ENCODE results near the gene EPB41L5.

Gene EPB41L5

GRCh38 chr2:120189189-120189588, 176.3 kb downstream of the EPB41L5 start:
- in situ Hi-C loops (cut with HindIII; ENCODE audit: low sequenced_read_pairs): no loop called here

GRCh38 chr2:120192280-120192679, 179.4 kb downstream of the EPB41L5 start:
- in situ Hi-C loops (cut with HindIII; ENCODE audit: low sequenced_read_pairs): no loop called here

- in situ Hi-C loops (cut with HindIII; ENCODE audit: low sequenced_read_pairs): no loop called here
Observed at GRCh38 chr2:120195553-120195952, 182.7 kb downstream of the EPB41L5 start.

GRCh38 chr2:120199817-120200459, 187.1 kb downstream of the EPB41L5 start:
- in situ Hi-C loops (cut with HindIII; ENCODE audit: low sequenced_read_pairs): loop anchor here (5.0 kb wide), 1 partner anchor 68 kb away; no protein-coding TSS in a partner anchor

- in situ Hi-C loops (cut with HindIII; ENCODE audit: low sequenced_read_pairs): loop anchor here (5.0 kb wide), 1 partner anchor 71 kb away; no protein-coding TSS in a partner anchor
Observed at GRCh38 chr2:120203251-120204021, 190.6 kb downstream of the EPB41L5 start.

- in situ Hi-C loops (cut with HindIII; ENCODE audit: low sequenced_read_pairs): loop anchor here (5.0 kb wide), 1 partner anchor 72 kb away; no protein-coding TSS in a partner anchor
Observed at GRCh38 chr2:120204022-120204405, 191.1 kb downstream of the EPB41L5 start.

GRCh38 chr2:120204417-120204816, 191.5 kb downstream of the EPB41L5 start:
- in situ Hi-C loops (cut with HindIII; ENCODE audit: low sequenced_read_pairs): loop anchor here (5.0 kb wide), 1 partner anchor 72 kb away; no protein-coding TSS in a partner anchor

GRCh38 chr2:120204945-120205670, 192.2 kb downstream of the EPB41L5 start:
- in situ Hi-C loops (cut with HindIII; ENCODE audit: low sequenced_read_pairs): loop anchor here (5.0 kb wide), 1 partner anchor 73 kb away; no protein-coding TSS in a partner anchor

- in situ Hi-C loops (cut with HindIII; ENCODE audit: low sequenced_read_pairs): no loop called here
Observed at GRCh38 chr2:120206022-120206581, 193.2 kb downstream of the EPB41L5 start.

GRCh38 chr2:120208381-120209353, 195.8 kb downstream of the EPB41L5 start:
- in situ Hi-C loops (cut with HindIII; ENCODE audit: low sequenced_read_pairs): no loop called here

GRCh38 chr2:120209427-120210269, 196.8 kb downstream of the EPB41L5 start:
- in situ Hi-C loops (cut with HindIII; ENCODE audit: low sequenced_read_pairs): no loop called here

- in situ Hi-C loops (cut with HindIII; ENCODE audit: low sequenced_read_pairs): no loop called here
Observed at GRCh38 chr2:120210270-120210693, 197.4 kb downstream of the EPB41L5 start.

- in situ Hi-C loops (cut with HindIII; ENCODE audit: low sequenced_read_pairs): no loop called here
Observed at GRCh38 chr2:120218181-120218580, 205.3 kb downstream of the EPB41L5 start.

- in situ Hi-C loops (cut with HindIII; ENCODE audit: low sequenced_read_pairs): no loop called here
Observed at GRCh38 chr2:120219291-120219690, 206.4 kb downstream of the EPB41L5 start.

- in situ Hi-C loops (cut with HindIII; ENCODE audit: low sequenced_read_pairs): no loop called here
Observed at GRCh38 chr2:120219766-120220165, 206.9 kb downstream of the EPB41L5 start.

GRCh38 chr2:120220756-120221155, 207.9 kb downstream of the EPB41L5 start:
- in situ Hi-C loops (cut with HindIII; ENCODE audit: low sequenced_read_pairs): no loop called here

GRCh38 chr2:120221616-120222015, 208.7 kb downstream of the EPB41L5 start:
- in situ Hi-C loops (cut with HindIII; ENCODE audit: low sequenced_read_pairs): no loop called here

GRCh38 chr2:120222186-120223033, 209.5 kb downstream of the EPB41L5 start:
- in situ Hi-C loops (cut with HindIII; ENCODE audit: low sequenced_read_pairs): no loop called here
